A549 (cell line): ENCODE results near the gene LRP1. TPM values are rescaled to one million over a fixed set of nuclear protein-coding genes. Genes with fewer than 3 reads are reported as not detected.

Experiments
- ATAC-seq, 2 experiments: fragments of 200-7000 bp in 1 of 2; fragments of >200 bp in 1 of 2; cut with Nextera tagmentation in 1 of 2; cut with Tn5 transposase in 1 of 2; 3 replicates each; pipeline versions ENCODE4 v1.8.0 to v1.9.1; 2018 to 2020; ENCODE audit warnings: mild to moderate bottlenecking in 1 of 2, moderate library complexity in 1 of 2
- CTCF ChIA-PET: fragments of 300-600 bp; sonication (Branson Sonifier 250); formaldehyde crosslinking; extraction: SDS; loops from one replicate; lab custom pipeline; 2021; ENCODE audit warnings: antibody characterized with exemption, inconsistent platforms; lab: Yijun Ruan, JAX
- POLR2A ChIA-PET: fragments of 350-600 bp; formaldehyde crosslinking; extraction: SDS; loops from one replicate; lab custom pipeline; 2021; ENCODE audit warnings: antibody characterized with exemption, inconsistent platforms; lab: Yijun Ruan, JAX
- DNase-seq, 2 experiments: peaks; one replicate each; pipeline versions ENCODE4 v3.0.0 to v3.0.0-alpha.2; 2011 to 2016; ENCODE audit warnings: low read depth in 1 of 2, low spot score in 1 of 2
- FAIRE-seq: peaks from 2 replicates; lab custom pipeline; 2011; peaks lifted over from hg19 to GRCh38; lab: Jason Lieb, UNC
- H3K27ac ChIP-seq, 2 experiments: fragments of >200 bp; sonication (Bioruptor Twin); formaldehyde crosslinking; 3 replicates each; pipeline ENCODE4 v1.5.1; 2016 to 2017
- H3K4me1 ChIP-seq: fragments of >200 bp; sonication (Bioruptor Twin); formaldehyde crosslinking; 3 replicates; pipeline ENCODE4 v1.6.1; 2016
- H3K4me2 ChIP-seq: fragments of >200 bp; sonication (Bioruptor Twin); formaldehyde crosslinking; 3 replicates; pipeline ENCODE4 v1.6.1; 2016
- H3K4me3 ChIP-seq: fragments of >200 bp; sonication (Bioruptor Twin); formaldehyde crosslinking; 3 replicates; pipeline ENCODE4 v1.5.1; 2016
- H3K9me3 ChIP-seq: fragments of >200 bp; sonication (Bioruptor Twin); formaldehyde crosslinking; 3 replicates; pipeline ENCODE4 v1.6.1; 2016
- CHD2 ChIP-seq: fragments of 150-350 bp; IDR thresholded peaks from 2 replicates; pipeline ENCODE4 v1.6.1; 2014; ENCODE audit warnings: low read length; ENCODE audit not compliant: partially characterized antibody
- EHF ChIP-seq: fragments of 250-450 bp; sonication (Bioruptor Pico); IDR thresholded peaks from 2 replicates; pipeline ENCODE4 v1.5.0; 2020; ENCODE audit warnings: mild to moderate bottlenecking
- FOSB ChIP-seq: fragments of 250-450 bp; sonication (Bioruptor Pico); IDR thresholded peaks from 2 replicates; pipeline ENCODE4 v1.5.0; 2020; ENCODE audit warnings: mild to moderate bottlenecking, moderate library complexity
- GATA3 ChIP-seq: IDR thresholded peaks from 2 replicates; pipeline ENCODE4 v1.6.1; 2012; ENCODE audit warnings: borderline replicate concordance
- HOXA7 ChIP-seq: fragments of 250-450 bp; sonication (Bioruptor Pico); IDR thresholded peaks from 2 replicates; pipeline ENCODE4 v1.5.0; 2020; ENCODE audit warnings: mild to moderate bottlenecking, moderate library complexity
- KDM5A ChIP-seq: fragments of 200-600 bp; sonication (generic); IDR thresholded peaks from 2 replicates; pipeline ENCODE4 v1.6.1; 2016; ENCODE audit warnings: antibody characterized with exemption, mild to moderate bottlenecking
- MAX ChIP-seq: IDR thresholded peaks from 2 replicates; pipeline ENCODE4 v1.6.1; 2012
- NFE2L2 ChIP-seq: fragments of 150-350 bp; conservative IDR thresholded peaks from 2 replicates; pipeline ENCODE4 v1.6.1; 2014; ENCODE audit warnings: low read length
- PHF8 ChIP-seq: fragments of 200-600 bp; sonication (generic); IDR thresholded peaks from 2 replicates; pipeline ENCODE4 v1.6.1; 2016; ENCODE audit warnings: low read depth, mild to moderate bottlenecking, antibody characterized with exemption, moderate library complexity, borderline replicate concordance
- RFX5 ChIP-seq: fragments of 450-650 bp; IDR thresholded peaks from 2 replicates; pipeline ENCODE4 v1.7.1; 2014; ENCODE audit warnings: antibody characterized with exemption, mild to moderate bottlenecking, moderate library complexity
- SREBF2 ChIP-seq: fragments of 450-650 bp; IDR thresholded peaks from 2 replicates; pipeline ENCODE4 v1.6.1; 2014; ENCODE audit warnings: mild to moderate bottlenecking, moderate library complexity
- TP53 ChIP-seq: fragments of 250-450 bp; sonication (Bioruptor Pico); IDR thresholded peaks from 2 replicates; pipeline ENCODE4 v1.5.0; 2021; ENCODE audit warnings: mild to moderate bottlenecking, moderate library complexity
- USF2 ChIP-seq: fragments of 450-650 bp; IDR thresholded peaks from 2 replicates; pipeline ENCODE4 v1.6.1; 2014; ENCODE audit warnings: antibody characterized with exemption
- ZFP36 ChIP-seq: fragments of 450-650 bp; IDR thresholded peaks from 2 replicates; pipeline ENCODE4 v1.6.1; 2014; ENCODE audit warnings: borderline replicate concordance; ENCODE audit not compliant: partially characterized antibody
- WGBS: methylation state at CpG from one replicate; pipeline ENCODE4 v1.1.6; 2017; ENCODE audit errors: missing lambda C conversion rate; 5-methylcytosine and 5-hydroxymethylcytosine counted together
- polyA plus RNA-seq, 4 experiments: library from polyadenylated mRNA; depleted of rRNA in 3 of 4; stranded (reverse); fragments of >200 nt; fragmentation: RNase III in 1 of 4; extraction: RNeasy Plus Mini Kit Qiagen cat#74134 plus additional on column Dnase treatment in 1 of 4; gene quantifications; 2 replicates in 3 of 4; 3 replicates in 1 of 4; pipeline ENCODE4 v1.2.3, GENCODE V29; 2011 to 2017
- TF ChIP-seq, protein P1 (sequence below): fragments of >200 bp; sonication (Bioruptor Twin); formaldehyde crosslinking; IDR thresholded peaks from 3 replicates; pipeline ENCODE4 v1.6.1; 2016
- TF ChIP-seq, protein P2 (sequence below): IDR thresholded peaks from 2 replicates; pipeline ENCODE4 v1.6.1; 2012
- TF ChIP-seq, protein P3 (sequence below): fragments of 250-450 bp; sonication (Bioruptor Pico); IDR thresholded peaks from 2 replicates; pipeline ENCODE4 v1.5.0; 2020; ENCODE audit warnings: low read depth, mild to moderate bottlenecking, moderate library complexity
- TF ChIP-seq, protein P4 (sequence below): fragments of 150-350 bp; IDR thresholded peaks from 2 replicates; pipeline ENCODE4 v1.6.1; 2014; ENCODE audit warnings: low read depth, mild to moderate bottlenecking, low read length

LRP1 gene
- polyA plus RNA-seq, 2 of the 4 experiments (the other 2 are of a cell fraction), result 5.6 to 9.4 TPM

DNA sequence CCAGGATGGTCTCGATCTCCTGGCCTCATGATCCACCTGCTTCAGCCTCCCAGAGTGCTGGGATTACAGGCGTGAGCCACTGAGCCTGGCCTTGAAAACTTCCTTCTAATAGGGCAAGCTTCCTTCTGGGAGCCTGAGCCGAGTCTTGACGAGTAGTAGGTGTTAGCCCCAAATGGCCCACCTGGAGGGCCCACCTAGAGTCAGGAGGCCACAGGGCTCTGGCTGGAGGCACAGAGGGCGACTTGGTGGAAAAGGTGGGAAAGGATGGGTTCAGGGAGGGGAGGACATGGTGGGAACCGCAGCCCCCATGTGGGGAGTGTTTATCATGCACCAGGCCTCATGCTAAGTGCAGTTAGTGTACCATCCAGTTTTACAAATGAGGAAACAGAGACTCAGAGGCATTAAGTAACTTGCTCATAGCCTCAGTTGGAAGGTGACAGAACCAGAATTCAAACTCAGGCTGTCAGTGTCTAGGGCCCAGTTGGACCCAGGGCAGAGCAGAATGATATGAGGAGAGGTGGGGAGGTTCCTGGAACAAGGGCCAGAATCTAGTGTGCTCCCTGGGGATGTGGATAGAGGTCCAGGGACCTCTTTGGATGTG, 22.2 kb downstream of the LRP1 start:
- ChIA-PET POLR2A (no interaction called here), CTCF (interaction anchor here (1.4 to 16.2 kb wide), 6 partner anchors 7 to 33 kb away, joined by 3 to 180 read pairs (median 10); no protein-coding TSS in a partner anchor)
- WGBS, result 93% methylated on average over 6 of the region's 6 CpGs
- TF ChIP-seq USF2 (no peak), RFX5 (no peak), KDM5A (no peak), CHD2 (no peak), TP53 (no peak), GATA3 (no peak)
- TF ChIP-seq, protein P1, sequence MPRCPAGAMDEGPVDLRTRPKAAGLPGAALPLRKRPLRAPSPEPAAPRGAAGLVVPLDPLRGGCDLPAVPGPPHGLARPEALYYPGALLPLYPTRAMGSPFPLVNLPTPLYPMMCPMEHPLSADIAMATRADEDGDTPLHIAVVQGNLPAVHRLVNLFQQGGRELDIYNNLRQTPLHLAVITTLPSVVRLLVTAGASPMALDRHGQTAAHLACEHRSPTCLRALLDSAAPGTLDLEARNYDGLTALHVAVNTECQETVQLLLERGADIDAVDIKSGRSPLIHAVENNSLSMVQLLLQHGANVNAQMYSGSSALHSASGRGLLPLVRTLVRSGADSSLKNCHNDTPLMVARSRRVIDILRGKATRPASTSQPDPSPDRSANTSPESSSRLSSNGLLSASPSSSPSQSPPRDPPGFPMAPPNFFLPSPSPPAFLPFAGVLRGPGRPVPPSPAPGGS, result no peak
- ATAC-seq (no peak), FAIRE-seq (no peak), DNase-seq (no peak)
- Histone ChIP-seq H3K4me2 (no peak overlapping the region), H3K4me1 (peaks cover 28% of the 10 kb centered on the region), H3K9me3 (no peaks in the 10 kb centered on the region), H3K27ac (no peak overlapping the region), H3K4me3 (no peak overlapping the region)

DNA sequence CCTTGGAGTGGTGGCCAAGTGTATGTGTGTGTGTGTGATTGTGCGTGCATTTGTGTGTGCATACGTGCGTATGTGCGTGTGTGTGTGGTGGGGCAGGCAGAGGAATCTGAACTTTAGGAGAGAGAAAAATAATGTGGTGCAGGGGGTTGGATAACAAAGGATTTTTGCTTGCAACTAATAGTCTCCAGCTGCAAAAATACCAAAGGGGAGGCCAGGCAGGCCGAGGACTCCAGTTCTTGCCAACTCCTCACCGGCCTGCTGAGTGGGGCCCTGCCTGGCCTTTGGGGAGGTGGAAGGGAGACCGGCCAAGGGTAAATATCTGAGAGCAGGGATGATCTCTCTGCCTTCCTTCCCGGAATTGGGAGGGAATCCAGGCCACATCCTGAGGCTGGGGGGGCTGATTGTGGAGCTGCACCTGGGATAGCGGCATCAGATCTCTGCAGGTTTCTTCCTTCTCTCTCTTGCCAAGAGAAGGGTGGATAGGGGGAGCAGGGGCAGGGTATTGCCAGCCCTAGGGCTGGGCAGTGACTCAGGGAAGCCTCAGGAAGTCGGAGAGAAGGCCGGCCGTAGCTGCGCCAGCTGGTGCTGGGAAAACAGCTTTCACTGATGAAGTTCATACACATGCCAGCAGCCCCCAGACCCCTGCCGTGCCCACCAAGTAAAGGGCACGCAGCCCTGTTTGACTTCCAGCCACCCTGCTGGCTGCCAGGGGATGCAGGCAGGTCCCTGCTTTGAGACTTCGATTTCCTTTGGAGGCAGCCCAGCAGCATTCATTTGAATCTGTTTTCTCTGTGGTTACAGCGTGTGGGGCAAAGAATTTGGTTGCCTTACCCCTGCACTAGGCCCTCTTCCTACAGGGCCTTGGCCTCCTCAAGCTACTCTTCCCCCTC, 23.7 kb downstream of the LRP1 start:
- Histone ChIP-seq H3K4me3 (no peak overlapping the region), H3K4me1 (peaks cover 24% of the 10 kb centered on the region), H3K27ac (no peak overlapping the region), H3K4me2 (no peak overlapping the region), H3K9me3 (no peaks in the 10 kb centered on the region)
- ChIA-PET CTCF (interaction anchor here (1.0 to 16.2 kb wide), 7 partner anchors 11 to 83 kb away, joined by 3 to 180 read pairs (median 4); no protein-coding TSS in a partner anchor), POLR2A (no interaction called here)
- FAIRE-seq, result no peak
- no peak for DNase-seq
- 84% methylated on average over 17 of the region's 17 CpGs for WGBS
- peak in 1 of 2 experiments; percentile 12; a peak in 1 of 6 replicates for ATAC-seq
- TF ChIP-seq PHF8, result no peak
- no peak for TF ChIP-seq NFE2L2
- TF ChIP-seq, protein P2, sequence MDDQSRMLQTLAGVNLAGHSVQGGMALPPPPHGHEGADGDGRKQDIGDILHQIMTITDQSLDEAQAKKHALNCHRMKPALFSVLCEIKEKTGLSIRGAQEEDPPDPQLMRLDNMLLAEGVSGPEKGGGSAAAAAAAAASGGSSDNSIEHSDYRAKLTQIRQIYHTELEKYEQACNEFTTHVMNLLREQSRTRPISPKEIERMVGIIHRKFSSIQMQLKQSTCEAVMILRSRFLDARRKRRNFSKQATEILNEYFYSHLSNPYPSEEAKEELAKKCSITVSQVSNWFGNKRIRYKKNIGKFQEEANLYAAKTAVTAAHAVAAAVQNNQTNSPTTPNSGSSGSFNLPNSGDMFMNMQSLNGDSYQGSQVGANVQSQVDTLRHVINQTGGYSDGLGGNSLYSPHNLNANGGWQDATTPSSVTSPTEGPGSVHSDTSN, result no peak
- TF ChIP-seq, protein P1, result no peak
- TF ChIP-seq CHD2, result no peak
- TF ChIP-seq, protein P3, sequence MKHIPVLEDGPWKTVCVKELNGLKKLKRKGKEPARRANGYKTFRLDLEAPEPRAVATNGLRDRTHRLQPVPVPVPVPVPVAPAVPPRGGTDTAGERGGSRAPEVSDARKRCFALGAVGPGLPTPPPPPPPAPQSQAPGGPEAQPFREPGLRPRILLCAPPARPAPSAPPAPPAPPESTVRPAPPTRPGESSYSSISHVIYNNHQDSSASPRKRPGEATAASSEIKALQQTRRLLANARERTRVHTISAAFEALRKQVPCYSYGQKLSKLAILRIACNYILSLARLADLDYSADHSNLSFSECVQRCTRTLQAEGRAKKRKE (CRISPR knock-in tag), result no peak
- TF ChIP-seq FOSB (CRISPR knock-in tag), result no peak
- TF ChIP-seq SREBF2, result no peak

- POLR2A ChIA-PET, result no interaction called here
- Histone ChIP-seq H3K27ac (no peak overlapping the region), H3K9me3 (no peaks in the 10 kb centered on the region), H3K4me2 (no peak overlapping the region), H3K4me3 (no peak overlapping the region), H3K4me1 (peaks cover 18% of the 10 kb centered on the region)
- no peak for ATAC-seq
- CTCF ChIA-PET, result interaction anchor here (1.0 to 16.2 kb wide), 7 partner anchors 11 to 40 kb away, joined by 3 to 180 read pairs (median 4); no protein-coding TSS in a partner anchor
- 89% methylated on average over 4 of the region's 4 CpGs for WGBS
- no peak for FAIRE-seq
- no peak for DNase-seq
- no peak for TF ChIP-seq ZFP36
- TF ChIP-seq, protein P4, sequence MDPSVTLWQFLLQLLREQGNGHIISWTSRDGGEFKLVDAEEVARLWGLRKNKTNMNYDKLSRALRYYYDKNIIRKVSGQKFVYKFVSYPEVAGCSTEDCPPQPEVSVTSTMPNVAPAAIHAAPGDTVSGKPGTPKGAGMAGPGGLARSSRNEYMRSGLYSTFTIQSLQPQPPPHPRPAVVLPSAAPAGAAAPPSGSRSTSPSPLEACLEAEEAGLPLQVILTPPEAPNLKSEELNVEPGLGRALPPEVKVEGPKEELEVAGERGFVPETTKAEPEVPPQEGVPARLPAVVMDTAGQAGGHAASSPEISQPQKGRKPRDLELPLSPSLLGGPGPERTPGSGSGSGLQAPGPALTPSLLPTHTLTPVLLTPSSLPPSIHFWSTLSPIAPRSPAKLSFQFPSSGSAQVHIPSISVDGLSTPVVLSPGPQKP, result no peak
- no peak for TF ChIP-seq EHF (CRISPR knock-in tag)
- TF ChIP-seq HOXA7 (CRISPR knock-in tag), result no peak
- TF ChIP-seq, protein P2, result no peak
- TF ChIP-seq FOSB (CRISPR knock-in tag), result no peak
- no peak for TF ChIP-seq MAX
Measured at GRCh38 chr12:57152639-57153038, 24.4 kb downstream of the LRP1 start.
